ENCODE results near the gene LMBR1.
A peak's percentile ranks its signal among the peaks of the same experiment; 100 is the strongest.
"Not testable (repeated sequence)": the region's sequence is repeated elsewhere in the genome, so short reads cannot be mapped to it uniquely, and the experiment has no call there.

LMBR1 gene, protein sequence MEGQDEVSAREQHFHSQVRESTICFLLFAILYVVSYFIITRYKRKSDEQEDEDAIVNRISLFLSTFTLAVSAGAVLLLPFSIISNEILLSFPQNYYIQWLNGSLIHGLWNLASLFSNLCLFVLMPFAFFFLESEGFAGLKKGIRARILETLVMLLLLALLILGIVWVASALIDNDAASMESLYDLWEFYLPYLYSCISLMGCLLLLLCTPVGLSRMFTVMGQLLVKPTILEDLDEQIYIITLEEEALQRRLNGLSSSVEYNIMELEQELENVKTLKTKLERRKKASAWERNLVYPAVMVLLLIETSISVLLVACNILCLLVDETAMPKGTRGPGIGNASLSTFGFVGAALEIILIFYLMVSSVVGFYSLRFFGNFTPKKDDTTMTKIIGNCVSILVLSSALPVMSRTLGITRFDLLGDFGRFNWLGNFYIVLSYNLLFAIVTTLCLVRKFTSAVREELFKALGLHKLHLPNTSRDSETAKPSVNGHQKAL

DNA sequence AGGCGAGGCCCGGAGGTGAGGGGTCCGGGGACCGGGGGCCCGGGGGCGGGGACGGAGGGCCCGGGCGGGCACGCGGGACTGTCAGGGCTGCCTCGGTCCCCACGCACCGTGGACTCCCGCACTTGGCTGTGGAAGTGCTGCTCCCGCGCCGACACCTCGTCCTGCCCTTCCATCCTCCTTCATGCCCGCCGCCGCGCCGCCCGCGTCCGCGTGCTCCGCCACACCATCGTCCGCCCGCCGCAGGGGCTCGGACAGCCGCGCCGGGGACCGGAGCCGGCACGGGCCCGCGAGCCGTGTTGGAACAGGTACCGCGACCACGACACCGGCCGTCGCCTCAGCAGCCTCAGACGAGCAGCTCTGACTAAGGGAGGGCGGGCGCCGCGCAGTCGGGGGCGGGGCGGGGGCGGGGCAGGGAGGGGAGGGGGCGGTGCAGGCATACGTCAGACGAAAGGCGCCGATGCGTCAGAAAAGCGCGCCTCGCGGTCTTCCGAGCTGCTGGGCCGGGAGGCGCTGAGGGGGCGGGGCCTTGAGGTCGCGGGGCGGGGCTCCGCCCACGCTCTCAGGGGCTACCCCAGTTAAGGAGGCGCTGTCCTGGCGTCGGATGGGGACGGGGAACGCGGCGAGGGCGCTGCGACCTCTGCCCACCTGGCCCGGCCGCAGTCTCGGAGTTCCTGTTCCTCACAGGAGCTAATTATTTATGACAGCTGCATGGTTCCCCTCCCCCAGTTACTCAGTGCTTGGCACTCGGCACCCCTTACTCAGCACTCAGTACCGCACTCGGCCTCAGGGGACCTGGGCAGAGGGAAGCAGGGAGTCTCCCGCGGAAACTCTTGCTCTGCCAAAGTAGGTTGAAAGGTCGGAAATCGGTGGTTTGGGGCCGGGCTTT is at the start of gene LMBR1:
Gene LMBR1 (minus strand): TSS at position 363 of the 886 bp plus-strand sequence. CDS start 190 bp downstream, at position 173.
- peak; percentile 94 for DNase-seq

DNA sequence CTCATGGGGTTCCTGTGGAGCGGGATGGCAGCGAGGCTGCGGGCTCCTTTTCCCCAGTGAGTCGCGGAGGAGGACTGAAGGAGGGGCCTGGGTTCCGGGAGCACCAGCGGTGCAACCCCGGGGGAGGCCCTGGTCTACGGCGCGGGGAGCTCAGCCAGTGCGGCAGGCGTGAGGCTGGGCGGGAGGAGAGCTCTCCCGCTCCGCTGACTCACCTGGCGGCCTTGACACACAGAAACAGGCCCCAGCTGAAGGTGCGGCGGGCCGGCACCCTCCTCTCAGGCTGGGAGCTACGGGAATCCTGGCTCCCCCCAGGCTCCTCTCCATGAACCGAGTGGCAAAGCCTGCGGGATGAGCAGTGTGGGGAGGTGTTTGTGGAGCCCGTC is 49.7 kb upstream of the LMBR1 start:
- no peak for DNase-seq

DNA sequence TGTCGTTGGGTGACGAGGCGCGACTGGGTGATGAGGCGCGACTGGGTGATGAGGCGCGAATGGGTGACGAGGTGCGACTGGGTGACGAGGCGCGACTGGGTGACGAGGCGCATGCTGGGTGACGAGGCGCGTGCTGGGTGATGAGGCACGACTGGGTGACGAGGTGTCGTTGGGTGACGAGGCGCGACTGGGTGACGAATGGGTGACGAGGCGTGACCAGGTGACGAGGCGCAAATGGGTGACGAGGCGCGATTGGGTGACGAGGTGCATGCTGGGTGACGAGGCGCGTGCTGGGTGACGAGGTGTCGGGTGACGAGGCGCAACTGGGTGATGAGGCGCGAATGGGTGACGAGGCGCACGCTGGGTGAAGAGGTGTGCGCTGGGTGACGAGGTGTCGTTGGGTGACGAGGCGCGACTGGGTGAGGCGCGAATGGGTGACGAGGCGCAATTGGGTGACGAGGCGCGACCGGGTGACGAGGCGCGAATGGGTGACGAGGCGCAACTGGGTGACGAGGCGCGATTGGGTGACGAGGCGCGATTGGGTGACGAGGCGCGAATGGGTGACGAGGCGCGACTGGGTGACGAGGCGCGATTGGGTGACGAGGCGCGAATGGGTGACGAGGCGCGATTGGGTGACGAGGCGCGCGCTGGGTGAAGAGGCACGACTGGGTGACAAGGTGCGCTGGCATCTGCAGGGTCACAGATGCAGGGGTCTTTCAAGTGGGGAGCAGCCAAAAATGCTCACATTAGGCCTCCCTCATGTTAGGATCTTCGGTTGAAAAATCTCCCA is 48.6 kb upstream of the LMBR1 start:
- DNase-seq: no peak

DNA sequence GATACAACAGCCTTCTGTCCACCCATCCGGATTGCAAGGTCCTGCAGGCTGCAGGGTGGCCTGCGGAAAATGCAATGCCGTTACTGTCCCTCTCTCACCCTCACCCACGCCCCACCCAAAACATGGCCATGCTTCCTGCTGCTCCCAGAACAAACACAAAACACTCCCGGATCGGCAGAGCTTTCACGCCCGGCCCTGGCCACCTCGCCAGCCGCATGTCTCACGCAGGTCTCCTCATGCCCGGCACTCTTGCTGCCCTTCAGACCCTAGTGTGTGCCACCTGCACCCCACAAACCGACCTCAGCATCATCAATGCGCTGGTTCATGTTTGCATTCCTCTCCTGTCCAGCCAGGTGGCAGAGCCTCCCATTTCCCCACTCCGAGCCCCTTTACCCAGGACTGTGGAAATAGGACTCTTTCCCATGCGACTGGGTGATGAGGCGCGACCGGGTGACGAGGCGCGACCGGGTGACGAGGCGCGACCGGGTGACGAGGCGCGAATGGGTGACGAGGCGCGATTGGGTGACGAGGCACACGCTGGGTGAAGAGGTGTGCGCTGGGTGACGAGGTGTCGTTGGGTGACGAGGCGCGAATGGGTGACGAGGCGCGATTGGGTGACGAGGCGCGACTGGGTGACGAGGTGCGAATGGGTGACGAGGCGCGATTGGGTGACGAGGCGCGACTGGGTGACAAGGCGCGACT is 47.6 kb upstream of the LMBR1 start:
- DNase-seq: no peak

DNA sequence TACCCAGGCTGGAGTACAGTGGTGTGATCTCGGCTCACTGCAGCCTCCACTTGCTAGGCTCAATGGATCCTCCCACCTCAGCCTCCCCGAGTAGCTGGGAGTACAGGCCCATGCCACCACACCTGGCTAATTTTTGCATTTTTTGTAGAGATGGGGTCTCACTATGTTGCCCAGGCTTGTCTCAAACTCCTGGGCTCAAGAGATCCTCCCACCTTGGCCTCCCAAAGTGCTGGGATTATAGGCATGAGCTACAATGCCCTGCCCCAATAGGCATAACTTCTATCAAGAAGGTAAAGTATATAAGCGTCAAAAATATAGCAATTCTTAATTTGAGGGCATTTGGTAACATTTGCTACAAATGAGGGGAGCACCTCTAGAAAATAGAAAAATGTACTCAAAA is 43.8 kb upstream of the LMBR1 start:
- DNase-seq: not testable (repeated sequence)

DNA sequence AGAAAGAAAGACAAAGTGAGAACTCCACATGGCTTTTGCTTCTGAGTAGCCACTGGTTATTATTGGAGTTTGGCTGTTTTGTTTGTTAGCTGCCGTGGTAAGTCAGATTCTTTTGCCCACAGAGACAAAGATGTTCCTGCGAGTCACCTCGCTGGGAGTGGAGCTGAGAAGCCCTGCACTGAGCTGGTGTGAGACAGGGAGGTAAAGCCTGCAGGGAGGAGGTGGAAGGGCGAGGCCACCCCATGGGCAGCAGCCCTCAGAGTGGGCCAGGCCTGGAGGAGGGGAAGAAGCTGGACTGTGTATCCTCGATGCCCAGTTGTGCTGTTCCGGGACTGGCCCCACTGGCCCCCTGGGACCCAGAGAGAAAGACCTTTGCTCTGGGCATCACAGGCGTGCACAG is 42.3 kb upstream of the LMBR1 start:
- DNase-seq: no peak

DNA sequence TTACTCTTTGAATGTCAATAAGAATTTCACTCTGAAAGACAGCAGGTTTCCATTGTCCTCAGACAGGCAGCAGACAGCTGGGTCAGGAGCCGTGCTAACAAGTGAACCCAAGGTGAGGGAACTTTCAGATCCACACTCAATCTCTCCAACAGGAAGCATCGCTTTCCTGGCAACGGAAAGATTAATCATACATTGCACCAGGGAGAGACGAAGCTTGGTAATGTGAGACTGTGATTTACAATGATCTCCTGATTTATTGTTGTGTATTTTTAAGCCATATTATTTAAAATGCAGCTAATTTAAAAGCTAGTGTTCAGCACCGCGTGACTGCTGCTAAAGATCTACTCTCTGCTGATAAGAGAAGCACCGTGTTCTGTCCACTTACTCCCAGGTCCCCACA is 39.0 kb upstream of the LMBR1 start:
- DNase-seq: no peak

DNA sequence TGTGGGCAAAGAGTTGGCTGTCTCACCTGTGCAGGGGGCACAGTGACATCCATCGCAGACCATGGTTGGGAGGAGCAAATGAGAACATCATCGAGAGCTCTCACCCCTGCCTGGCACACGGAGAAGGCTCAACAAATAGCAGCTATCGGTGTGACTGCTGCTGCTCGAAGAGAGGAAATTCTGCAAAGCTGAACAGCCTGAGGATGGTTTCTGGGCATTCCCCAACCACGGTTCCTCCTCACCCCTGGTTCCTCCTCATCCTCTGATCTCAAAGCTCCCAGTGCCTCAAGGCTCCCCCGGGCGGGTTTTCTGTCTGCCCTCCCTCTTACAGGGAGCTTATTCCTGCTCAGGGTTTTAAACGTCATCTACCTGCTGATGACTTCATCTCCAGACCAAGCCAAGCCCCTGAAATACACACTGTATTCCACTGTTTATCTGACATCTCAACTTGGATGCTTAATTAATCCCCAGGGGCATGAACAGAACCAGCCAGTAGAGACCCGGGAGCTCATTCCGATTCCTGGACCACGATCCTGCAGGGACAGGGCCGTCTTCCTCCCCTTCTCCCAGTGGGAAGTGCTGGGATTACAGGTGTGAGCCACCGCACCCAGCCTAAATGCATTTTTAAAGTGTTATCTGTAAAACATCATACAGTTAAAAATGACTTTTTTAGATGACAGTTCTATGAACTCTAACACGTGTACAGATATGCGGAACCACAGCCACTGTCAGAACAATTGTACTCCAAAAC is 37.0 kb upstream of the LMBR1 start:
- no peak for DNase-seq

DNA sequence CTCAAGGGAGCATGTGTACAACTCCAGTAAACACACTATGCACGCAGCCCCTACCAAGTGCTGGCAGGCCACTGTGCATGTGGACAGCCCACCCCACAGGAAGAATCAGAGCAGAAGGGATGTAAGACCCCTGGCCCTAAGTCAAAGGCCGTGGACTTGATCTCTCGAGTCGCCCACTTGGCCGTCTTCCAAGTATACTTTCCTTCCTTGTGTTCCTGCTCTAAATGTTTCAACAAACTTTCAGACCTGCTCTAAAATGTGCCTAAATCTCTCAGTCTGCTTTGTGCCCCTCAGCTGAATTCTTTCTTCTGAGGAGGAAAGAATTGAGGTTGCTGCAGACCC is 35.4 kb upstream of the LMBR1 start:
- DNase-seq: no peak

DNA sequence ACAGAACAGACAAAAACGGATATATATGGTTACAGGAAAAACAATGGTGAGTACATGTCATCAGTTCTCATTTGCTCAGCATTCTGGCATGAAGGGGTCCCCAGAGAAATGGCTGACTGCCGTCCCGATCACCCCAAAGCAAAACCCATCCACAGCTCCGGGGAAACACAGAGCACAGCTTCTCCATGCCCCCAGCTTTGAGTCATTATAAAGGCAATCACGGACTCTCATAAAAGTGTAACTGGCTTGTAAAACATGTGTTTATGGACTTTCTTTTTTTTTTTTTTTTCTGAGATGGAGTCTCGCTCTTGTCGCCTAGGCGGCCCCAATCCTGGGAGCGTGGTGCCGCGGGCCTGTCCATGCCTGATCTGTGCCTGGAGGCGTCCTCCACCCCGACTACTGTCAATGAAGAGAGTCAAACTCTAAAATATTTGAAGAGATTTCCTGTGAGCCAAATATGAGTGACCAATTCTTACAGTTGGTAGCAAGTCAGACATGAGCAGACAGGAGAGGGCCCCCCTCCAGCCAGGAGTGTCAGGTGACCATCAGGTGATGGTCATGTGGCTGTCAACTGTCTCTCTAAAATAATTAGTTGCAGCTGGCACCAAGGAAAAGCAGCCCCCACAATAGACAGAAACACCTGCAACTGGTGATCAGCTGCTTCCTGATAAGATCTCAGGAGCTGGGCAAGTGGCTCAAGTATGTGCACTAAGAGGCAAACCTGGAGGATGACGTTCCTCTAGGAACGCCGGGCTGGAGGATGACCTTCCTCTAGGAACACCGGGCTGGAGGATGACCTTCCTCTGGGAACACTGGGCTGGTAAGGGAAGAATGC is 34.8 kb upstream of the LMBR1 start:
- DNase-seq: no peak

DNA sequence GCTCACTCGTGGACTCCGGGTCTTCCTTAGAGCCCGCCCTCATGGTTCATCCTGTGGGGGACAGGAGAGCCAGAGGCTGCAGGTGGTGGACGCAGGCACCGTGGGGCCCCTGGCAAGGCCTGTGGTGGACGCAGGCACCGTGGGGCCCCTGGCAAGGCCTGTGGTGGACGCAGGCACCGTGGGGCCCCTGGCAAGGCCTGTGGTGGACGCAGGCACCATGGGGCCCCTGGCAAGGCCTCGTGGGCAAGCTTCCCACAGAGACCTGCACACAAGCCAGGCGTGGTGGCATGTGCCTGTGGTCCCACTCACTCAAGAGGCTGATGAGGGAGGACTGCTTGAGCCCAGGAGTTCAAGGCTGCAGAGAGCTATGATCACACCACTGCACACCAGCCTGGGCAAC is 32.8 kb upstream of the LMBR1 start:
- DNase-seq: not testable (repeated sequence)

DNA sequence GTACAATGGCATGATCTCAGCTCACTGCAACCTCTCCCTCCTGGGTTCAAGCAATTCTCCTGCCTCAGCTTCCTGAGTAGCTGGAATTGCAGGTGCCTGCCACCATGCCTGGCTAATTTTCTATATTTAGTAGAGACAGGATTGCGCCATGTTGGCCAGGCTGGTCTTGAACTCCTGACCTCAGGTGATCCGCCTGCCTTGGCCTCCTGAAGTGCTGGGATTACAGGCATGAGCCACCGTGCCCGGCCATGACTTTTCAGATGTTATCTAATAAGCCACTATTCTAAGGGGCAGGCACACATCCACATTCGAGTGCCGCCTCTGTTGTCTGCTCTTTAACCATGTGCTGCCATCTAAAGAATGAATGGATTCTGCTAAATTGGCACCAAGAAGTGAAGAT is 29.3 kb upstream of the LMBR1 start:
- DNase-seq: not testable (repeated sequence)

DNA sequence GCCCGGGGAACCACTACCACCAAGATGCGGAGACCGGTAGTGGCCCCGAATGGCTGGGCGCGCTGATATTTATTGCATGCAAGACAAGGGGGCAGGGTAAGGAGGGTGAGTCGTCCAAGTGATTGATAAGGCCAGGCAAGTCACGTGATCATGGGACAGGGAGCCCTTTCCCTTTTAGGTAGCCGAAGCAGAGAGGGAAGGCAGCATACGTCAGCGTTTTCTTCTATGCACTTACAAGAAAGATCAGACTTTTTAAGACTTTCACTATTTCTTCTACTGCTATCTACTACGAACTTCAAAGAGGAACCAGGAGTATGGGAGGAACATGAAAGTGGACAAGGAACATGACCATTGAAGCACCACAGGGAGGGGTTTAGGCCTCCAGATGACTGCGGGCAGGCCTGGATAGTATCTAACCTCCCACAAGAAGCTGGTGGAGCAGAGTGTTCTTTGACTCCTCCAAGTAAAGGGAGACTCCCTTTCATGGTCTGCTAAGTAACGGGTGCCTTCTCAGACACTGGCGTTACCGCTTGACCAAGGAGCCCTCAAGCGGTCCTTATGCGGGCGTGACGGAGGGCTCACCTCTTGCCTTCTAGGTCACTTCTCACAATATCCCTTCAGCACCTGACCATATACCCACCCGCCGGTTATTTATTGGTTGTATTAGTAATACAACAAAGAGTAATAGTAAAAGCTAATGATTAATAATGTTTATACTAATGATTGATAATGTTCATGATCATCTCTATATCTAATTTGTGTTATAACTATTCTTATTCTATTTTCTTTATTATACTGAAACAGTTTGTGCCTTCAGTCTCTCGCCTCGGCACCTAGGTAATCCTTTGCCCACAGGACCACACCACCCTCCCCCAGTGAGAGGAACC is 27.7 kb upstream of the LMBR1 start:
- DNase-seq: not testable (repeated sequence)

DNA sequence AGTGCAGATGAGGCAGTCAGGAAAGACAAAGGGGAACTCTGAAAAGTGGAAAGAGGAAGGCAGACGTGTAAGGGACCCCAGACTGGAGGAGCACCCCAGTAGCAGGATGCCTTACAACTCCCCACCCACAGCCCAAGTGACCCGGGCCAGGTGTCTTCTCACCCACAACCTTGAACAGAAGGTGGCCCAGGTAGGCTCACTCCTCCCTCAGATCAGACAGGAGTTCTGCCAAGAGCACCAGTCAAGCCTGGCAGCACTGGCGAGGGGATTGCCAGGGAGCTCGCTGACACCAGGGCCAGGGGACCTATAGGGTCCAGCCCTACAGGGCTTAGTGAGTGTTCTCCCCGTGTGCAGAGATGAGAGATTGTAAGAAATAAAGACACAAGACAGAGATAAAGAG is 27.1 kb upstream of the LMBR1 start:
- DNase-seq: no peak

DNA sequence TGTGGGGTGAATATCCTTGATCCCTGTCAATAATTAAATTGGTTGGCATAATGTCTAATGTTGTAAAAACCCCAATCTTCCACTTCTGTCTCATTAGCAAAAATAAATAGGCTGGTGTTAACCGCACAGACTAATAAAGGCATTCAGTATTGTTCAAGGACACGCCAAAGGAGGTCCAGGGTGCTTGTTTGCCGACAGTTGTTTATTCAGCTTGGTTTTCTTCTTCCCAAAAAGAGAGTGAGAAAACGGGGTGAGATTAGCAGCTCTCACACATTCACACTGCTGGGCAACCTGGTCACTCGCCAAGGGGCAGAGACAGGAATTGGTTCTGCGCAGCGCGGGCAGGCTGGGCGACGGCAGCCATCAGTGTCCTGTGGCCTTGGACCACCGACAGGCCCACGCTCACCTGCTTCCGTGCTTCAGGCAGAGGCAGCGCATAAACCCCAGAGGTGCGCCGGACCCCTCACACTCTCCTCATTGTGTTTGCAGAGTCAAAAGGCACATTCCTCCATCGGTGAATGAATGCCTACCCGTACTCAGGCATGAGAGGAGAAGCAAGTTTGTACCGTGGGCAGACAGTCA is 26.2 kb upstream of the LMBR1 start:
- DNase-seq: no peak

DNA sequence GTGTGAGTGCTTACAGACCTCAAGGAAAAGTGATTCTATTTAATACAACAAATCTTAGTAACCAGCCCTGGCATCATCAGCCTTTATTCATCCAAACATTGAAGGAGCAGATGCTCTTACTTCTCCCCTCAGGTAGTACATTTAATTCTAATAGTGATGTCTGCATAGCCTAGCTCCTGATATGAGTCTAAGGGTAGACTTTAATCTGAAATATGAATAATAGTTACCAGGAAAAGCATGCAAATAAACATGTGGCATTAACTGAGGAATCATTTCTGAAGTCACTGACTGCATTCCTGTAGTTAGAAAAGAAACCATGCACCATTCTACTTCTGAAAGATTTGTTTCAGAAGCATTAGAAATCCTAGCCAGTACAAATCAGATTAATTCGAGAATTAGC is 25.7 kb upstream of the LMBR1 start:
- DNase-seq: no peak

DNA sequence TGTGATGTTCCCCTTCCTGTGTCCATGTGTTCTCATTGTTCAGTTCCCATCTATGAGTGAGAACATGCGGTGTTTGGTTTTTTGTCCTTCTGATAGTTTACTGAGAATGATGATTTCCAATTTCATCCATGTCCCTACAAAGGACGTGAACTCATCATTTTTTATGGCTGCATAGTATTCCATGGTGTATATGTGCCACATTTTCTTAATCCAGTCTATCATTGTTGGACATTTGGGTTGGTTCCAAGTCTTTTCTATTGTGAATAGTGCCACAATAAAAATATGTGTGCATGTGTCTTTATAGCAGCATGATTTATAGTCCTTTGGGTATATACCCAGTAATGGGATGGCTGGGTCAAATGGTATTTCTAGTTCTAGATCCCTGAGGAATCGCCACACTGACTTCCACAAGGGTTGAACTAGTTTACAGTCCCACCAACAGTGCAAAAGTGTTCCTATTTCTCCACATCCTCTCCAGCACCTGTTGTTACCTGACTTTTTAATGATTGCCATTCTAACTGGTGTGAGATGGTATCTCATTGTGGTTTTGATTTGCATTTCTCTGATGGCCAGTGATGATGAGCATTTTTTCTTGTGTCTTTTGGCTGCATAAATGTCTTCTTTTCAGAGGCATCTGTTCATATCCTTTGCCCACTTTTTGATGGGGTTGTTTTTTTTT is 16.7 kb upstream of the LMBR1 start:
- not testable (repeated sequence) for DNase-seq

DNA sequence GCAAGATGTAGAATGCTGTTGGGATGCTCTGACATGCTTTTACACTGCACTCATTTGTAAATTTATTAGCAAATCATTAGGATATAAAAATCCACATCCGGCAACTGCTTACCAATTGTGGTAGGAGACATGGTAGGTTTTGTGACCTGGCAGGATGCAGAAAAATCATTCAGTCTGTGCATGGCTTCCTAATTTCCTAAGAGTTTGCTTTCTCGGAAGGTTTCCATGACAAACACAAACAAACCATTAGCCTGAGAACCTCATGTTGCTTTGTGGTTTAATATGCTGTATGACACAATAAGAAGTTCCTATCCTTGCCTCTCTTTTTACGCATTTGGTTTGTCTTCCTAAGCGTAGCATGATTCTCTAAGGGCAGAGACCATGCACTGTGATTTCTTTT is 14.7 kb upstream of the LMBR1 start:
- no peak for DNase-seq

DNA sequence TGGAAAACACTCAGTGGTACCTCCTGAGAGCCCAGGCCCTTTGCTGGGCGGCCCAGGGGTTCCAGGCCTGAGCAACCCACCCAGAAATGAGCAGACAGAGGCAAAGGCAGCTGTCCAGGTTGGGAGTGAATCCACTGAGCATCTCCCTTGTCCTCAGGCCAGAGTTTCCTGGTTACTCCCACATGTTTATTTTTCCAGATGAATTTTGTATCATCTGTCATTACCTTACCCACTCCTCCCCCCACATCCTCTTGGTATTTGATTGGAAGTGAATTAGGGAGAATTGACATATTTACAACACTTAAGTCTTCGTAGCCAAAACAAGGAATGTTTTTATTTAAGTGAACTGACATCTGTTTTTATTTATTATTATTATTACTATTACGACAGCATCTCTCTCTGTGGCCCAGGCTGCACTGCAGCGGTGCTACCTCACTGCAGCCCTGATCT is 13.2 kb upstream of the LMBR1 start:
- no peak for DNase-seq
